Raji (cell line): ENCODE data around the gene TMEM164.

Source experiments
- POLR2A ChIP-seq: IDR thresholded peaks from 2 replicates; pipeline ENCODE4 v1.6.1; 2011; ENCODE audit warnings: low read depth, low read length, control low read depth; ENCODE audit not compliant: insufficient read depth

Gene TMEM164

DNA sequence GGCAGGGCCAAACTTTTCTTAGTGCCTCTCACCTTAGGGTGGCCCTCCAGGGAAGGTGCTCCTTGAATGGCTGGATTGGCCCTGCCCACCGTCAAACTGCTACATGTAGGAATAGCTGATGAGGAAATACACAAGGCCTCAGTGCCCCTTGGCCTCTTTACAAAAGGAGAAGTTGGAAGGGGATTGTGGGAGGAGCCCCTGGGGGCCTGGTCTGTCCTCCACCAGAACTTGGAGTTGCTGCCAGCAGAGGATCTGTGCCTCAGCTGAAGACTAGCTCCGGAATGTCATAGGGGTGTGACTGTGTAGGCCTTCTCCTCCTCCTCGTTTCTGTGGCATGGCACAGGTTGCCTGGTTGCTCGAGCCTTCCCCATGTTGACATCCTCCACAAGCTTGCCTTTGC lies 172.2 kb downstream of the TMEM164 start:
- TF ChIP-seq POLR2A: no peak

DNA sequence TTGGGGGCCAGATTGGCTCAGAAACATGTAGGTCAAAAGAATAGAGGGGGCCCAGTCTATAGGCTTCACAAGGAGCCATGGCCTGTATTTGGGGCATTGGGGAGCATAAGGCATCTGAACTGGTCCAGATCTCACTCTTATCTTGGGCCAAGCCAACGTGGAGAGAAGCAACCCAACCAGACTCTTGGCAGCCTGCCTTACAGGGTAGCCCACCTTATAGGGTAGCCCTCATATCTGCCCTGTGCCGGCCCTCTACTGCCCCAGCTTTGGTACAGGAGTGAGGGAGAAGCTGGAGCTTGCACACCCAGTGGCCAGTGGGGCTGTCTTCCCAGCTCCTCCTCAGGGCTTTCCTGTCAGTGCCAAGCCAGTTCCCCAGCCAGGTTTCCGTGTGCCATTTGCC lies 172.8 kb downstream of the TMEM164 start:
- no peak for TF ChIP-seq POLR2A

DNA sequence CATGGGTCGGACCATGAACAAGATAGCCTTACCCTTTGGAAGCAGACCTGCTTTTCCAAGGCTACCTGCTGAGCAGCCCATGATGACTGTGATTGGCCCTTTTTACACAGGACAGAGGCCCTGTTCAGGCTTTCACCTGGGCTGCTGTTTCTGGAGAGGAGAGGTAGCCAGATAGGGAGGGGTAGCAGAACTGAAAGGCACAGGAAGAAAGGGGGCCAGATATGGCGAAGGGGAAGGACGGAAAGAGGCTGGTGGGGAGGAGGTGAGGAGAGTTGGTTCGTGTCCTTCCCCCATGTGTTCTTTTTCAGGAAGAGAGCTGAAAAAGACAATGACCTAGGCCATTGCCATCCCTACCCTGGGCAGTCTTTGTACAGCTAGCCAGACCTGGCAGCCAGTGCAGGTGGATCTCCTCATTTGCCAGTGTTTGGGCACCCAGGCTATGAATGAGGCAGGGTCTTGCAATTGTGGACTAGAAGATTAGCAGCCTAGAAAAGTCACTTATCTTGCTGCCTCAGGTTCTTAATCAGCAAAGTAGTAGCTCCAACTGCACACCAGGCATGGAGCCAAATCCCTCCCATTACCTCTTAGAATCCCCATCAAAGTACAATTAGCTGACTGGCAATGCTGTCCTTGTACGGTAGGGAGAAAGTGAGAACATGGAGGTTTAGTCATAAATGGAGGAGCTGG lies 175.4 kb downstream of the TMEM164 start:
- TF ChIP-seq POLR2A: no peak

DNA sequence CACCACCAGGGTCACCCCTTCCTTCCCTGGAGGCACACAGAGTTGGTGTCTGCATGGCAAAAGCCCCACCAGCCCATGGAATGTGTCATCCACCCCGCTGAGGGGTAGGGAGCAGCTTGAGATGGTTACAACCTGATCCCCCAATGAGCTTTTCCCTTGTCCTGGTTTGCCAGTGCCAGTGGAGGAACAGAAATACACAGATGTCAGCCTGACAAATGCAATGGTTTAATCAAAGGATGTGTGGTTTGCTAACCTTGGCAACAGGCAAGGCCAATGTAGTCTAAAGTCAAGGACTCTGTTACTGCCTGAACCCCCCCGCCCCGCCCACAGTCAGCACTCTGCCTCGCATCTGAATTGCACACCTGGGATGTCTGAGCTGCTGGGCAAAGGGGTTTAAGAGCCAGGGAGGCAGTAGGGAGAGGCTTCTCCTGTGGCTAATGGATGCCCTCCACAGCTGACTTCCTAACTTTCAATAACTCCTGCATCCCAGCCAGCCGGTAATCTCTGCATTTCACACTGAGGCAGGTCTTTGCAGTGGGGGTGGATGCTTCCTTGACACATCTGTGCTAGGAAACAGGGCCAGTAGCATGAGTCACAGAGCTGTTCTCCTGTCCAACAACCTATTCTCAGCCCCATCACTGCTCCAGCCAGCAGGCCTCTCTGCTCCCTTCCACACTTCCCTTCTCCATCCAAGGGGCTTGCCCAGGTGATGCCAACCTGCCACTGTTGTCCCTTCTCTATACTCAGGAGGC lies 177.4 kb downstream of the TMEM164 start:
- no peak for TF ChIP-seq POLR2A

DNA sequence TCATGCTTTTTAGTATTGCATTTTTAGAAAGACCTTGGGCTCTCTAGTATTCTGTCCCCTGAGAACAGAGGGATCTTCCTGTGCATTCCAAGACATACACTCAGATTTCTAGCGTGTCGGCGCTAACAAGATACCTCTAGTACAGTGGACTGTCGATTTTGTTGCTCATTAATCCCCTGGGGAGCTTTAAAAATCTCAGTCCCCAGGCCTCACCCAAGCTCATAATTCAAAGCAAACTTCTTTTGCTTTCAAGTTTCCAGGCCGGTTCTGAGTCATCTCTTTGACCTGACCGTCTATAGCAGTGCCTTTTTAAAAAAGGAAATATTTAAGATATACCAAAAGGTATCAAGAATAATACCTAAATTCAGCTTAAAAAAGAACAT lies 178.0 kb downstream of the TMEM164 start:
- TF ChIP-seq POLR2A: no peak

DNA sequence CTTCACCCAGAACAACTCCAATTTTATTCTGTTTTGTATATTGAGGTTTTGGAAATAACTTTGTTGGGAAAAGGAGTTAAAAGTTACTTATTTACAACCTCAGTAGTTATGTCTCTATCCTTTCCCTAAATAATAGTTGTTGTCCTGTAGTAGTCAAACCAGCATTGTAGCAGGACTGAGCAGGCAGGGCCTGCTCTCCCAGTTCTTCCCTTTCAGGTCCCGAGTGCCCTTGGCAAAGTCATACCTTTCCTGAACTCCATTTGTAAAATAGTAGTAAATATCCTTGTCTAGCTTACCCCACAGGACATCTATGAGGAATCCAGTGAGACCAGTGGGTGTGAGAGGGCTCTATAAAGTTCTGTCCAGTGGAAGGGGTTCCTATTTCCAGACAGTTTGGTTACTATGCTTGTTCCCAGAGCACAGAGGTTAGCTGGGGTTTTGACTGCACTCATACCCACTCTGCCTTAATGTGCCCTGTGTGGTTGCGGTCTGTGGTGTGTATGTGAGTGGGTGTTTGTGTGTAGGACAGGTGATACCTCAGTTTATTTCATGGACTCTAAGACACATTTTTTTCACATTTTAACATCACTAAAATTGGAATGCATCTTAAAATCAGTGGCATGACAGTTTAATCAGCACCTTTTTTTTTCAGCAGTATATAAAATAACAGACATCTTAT lies 178.7 kb downstream of the TMEM164 start:
- TF ChIP-seq POLR2A: no peak

DNA sequence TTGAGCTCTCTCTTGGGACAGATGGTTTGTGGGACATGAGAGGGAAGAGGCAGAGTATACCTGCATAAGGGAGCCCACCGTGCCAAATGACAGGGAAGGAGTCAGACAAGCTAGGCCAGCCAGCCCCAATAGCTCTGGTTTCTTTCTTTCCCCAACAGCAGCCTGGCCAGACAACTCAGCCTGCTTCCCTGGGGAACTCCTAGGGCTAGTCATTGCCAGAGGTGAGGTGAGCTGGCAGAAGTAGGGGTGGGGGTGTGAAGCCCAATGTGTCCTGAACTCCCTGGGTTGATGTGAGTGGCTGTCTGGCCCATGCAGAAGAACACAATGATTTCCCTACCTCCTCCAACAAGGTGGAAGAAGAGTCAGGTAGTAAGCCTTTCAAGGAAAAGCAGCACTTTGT lies 179.4 kb downstream of the TMEM164 start:
- no peak for TF ChIP-seq POLR2A

DNA sequence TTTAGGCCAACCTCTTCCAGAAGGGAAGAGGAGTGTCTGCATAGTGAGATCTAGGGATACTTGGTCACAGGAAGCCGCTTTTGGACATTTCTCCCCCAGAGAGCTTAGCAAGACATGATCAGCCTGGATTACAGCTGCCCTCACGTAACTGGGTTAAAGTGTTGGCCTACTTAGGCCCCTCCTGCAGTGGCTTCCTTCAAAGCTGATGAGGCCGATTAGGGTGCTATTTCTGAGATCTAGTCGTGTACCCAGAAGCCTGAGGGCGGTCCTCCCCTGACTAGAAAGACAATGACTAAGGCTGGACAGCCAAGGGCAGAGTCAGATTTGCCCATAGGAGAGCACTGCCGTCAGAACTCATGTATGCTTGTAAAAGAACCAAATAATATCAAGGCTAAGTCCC lies 180.0 kb downstream of the TMEM164 start:
- no peak for TF ChIP-seq POLR2A

DNA sequence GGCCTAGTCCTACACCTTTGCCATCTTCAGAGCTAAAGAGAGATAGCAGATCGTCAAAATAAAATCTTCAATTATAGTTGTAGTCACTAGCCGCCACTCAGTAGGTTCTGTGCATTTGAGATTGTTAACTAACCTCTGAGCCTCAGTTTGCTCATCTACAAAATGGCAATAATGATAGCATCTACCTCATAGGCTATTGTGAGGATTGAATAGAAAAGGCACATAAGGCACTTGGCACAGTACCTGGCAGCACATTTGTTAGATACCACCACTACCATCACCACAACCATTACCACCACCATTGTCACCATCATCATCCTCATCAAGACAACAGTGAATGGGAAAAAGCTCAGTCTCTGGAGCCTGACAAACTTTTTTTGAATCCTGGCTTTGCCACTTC lies 180.4 kb downstream of the TMEM164 start:
- no peak for TF ChIP-seq POLR2A

DNA sequence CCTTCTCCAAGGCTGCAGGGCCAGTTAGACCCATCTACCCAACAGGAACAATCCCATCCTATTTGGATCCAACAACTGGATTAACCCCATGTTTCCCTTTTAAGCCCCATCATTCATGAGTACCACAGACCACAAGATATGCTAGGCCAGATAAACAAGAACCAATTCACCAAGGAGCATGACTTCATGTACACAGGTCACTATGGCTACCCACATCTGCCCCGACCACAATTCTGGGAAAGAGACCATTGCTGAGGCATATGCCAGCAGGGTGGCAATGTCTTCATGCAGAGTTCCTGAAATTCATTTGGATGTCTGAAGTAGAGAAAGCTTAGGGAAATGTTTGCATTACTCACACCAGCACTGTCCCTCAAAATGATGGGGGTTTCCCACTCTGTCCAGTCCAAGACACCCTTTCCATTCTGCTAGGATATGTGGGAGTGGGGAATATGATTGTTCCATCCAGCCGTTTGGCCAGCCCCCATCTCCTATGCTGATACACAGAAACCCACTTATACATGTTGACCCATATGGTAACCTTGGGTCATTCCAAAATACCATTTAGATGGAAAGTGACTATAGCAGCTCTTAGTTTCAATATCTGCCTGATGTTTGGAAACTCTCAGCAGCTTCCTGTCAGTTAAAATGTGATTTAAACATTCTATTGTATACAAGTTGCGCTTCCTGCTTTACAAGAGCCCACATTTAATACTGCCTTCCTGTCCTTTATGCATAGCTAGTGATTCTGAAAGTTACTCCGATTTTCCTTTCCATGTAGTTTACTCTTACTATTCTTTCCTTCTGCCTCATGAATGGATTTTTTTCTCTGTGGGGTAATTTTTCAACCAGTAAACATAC lies 186.0 kb downstream of the TMEM164 start:
- no peak for TF ChIP-seq POLR2A

DNA sequence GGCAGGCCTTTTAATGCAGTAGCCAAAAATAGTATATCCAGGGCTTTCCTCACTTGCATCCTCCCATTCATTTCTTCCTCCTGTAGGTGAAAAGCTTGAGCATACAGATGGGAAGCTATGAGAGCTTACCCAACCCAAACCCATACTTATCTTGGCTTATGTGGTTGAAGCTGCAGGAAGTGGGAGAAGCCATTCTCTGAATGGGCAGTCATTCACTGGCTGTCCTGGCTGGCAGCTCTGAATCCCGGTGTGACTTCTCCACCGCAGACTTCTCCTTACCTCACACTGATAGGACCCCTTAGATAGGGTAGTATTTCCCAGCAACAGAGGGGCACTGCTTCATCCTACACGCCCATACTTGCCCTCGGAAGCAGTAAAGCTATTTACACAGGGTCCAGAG lies 189.6 kb downstream of the TMEM164 start:
- TF ChIP-seq POLR2A: no peak

DNA sequence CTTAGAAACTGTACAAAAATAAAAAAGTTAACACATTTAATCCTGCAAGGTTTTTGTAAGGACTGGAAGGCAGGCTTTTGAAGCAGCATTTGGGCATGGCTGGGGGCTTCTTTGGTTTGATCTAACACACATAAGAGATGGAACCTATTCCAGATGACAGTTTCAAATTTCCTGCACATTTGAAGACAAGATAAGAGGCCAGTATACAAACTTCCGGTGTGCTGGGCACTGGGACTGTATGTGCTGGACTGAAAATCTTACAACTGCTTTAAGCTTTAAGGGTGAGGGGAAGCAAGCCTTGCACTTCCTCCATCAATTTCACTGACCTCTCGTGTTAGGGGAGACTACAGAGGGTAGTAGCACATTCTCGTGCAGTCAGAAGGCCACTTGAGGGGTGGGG lies 192.1 kb downstream of the TMEM164 start:
- no peak for TF ChIP-seq POLR2A

DNA sequence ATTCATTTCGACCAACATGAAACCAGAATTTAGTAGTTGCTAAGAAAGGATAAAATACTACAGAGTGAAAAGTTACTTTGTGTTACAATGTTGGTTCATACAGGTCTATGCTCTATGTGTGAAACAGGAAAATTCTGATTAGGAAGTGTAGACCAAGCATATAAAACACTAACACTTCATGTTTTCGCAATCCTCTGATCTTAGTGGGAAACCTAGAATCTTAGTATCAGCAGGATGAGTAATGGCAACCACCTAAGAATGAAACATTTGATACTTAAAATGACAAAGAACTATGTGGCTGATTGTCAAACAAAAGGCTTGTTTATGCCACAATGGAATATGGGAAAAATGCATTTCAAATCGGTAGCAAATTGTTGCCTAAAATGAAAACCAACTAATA lies 198.9 kb downstream of the TMEM164 start:
- no peak for TF ChIP-seq POLR2A

DNA sequence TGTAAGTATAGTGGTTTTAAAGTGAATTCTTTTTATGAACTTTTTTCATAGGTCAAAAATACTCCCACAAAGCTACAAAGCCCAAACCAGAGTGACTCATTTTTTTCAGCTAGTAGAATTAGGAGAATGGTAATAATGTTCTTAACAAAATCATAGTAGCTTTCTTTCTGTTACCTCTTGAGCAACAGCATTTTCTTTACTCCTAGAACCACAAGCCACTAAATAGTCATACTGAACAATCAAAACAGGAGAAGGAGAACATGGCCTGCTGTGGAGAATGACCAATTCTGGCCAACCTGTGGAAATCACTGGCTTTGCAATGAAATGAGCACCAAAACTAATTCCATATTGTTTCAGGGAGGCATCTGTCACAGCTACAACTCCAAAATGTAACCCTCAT lies 202.1 kb downstream of the TMEM164 start:
- TF ChIP-seq POLR2A: no peak

DNA sequence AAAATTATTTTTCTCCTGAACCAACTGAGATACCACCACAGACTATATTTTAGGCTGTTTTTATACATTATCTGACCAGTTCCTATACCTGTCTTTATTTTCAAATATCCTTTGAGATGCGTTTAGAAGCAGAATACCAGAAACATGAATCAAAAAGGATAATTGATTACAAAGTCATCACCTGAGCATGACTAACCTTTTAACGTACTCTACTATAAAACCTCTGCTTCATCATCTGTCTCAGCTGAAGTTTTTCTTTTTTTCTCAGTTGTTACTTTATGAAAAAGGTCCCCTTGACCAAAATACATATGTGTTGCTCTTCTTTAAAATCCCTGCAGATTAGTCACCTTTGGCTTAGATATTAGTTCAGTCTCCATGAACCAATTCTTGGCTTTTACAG lies 205.2 kb downstream of the TMEM164 start:
- TF ChIP-seq POLR2A: no peak
